Measurements from ENCODE around the gene SEZ6L2.

Gene SEZ6L2

DNA sequence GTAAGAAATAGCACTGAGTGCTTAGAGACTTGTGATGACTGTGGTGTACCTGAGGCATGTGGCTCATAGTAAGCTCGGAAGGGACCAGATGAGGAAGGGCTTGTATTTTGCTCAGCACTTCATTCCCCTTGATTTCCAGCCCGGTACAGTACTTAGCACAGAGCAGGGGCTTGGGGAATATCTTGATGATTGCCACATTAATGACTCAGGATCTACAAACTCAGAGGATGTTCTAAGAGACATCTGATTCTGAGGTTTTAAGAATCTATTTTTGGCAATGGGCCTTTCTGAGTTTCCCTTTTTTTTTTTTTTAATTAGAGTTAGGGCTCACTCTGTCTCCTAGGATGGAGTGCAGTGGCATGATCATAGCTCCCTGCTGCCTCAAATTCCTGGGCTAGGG, 10.0 kb upstream of the SEZ6L2 start:
- no peak for DNase-seq (ENCODE audit: low read depth, low spot score)
- H3K27me3 ChIP-seq (ENCODE audit: insufficient read depth, insufficient read length) = no peaks in the 10 kb centered on the region
- H3K9me3 ChIP-seq (ENCODE audit: insufficient read depth, low read length) = no peaks in the 10 kb centered on the region
- no peak overlapping the region for H3K9ac ChIP-seq (ENCODE audit: insufficient read length, low read depth)
- TF ChIP-seq SUZ12 (IDR thresholded peaks at IDR 0.05; ENCODE audit: extremely low read depth, insufficient read depth, insufficient read length) (no peak), YY1 (IDR thresholded peaks at IDR 0.05; ENCODE audit: insufficient read depth, insufficient read length) (no peak), ZNF274 (IDR thresholded peaks at IDR 0.05; ENCODE audit: low read depth, low read length) (no peak)
- peaks cover 63% of the 10 kb centered on the region for H3K36me3 ChIP-seq (ENCODE audit: insufficient read depth, insufficient read length, low read length)
- H3K4me1 ChIP-seq (ENCODE audit: insufficient read depth, insufficient read length) = peaks cover 10% of the 10 kb centered on the region
- H3K4me3 ChIP-seq (ENCODE audit: insufficient read length, low read depth) = no peak overlapping the region

DNA sequence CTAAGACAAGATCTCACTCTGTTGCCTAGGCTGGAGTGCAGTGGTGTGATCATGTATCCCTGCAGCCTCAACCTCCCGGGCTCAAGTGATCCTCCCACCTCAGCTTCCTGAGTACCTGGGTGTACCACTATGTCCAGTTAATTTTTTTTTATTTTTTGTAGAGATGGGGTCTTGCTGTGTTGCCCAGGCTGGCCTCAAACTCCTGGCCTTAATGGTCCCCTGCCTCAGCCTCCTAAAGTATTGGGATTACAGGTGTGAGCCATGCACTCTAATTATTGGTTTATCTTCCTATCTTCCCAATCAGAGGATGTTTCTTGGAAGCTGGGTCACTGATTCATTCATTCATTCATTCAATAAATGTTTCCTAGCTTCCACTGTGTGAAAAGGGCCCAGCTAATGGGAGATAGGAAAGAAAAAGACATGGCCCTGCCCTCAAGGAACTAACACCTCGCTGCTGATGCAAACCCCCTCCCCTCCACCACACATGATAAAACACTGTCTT, 9.4 kb upstream of the SEZ6L2 start:
- Histone ChIP-seq H3K9me3 (ENCODE audit: insufficient read depth, low read length) (no peaks in the 10 kb centered on the region), H3K9ac (ENCODE audit: insufficient read length, low read depth) (no peak overlapping the region), H3K4me3 (ENCODE audit: insufficient read length, low read depth) (no peak overlapping the region), H3K27me3 (ENCODE audit: insufficient read depth, insufficient read length) (no peaks in the 10 kb centered on the region), H3K4me1 (ENCODE audit: insufficient read depth, insufficient read length) (peaks cover 10% of the 10 kb centered on the region), H3K36me3 (ENCODE audit: insufficient read depth, insufficient read length, low read length) (peaks cover 63% of the 10 kb centered on the region)
- no peak for DNase-seq (ENCODE audit: low read depth, low spot score)
- TF ChIP-seq SUZ12 (IDR thresholded peaks at IDR 0.05; ENCODE audit: extremely low read depth, insufficient read depth, insufficient read length) = no peak
- TF ChIP-seq ZNF274 (IDR thresholded peaks at IDR 0.05; ENCODE audit: low read depth, low read length) = no peak
- no peak for TF ChIP-seq YY1 (IDR thresholded peaks at IDR 0.05; ENCODE audit: insufficient read depth, insufficient read length)

DNA sequence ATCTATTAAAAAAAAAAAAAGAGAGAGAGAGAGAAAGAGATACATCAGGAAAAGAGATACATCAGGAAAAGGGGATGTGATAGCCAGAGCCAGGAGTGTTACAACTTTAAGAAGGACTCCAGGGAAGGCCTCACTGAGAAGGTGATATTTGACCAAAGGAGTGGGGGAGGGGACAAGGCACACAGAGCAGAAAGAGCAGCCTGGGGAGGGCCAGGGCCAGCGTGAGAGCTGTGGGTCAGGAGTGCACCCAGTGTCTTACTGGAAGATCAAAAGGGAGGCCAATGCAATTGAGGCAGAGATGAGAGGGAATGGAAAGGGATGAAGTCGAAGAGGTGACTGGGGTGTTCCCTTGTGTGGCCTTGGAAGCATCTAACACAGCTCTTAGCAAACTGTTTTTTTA, 8.6 kb upstream of the SEZ6L2 start:
- Histone ChIP-seq H3K4me3 (ENCODE audit: insufficient read length, low read depth) (no peak overlapping the region), H3K9me3 (ENCODE audit: insufficient read depth, low read length) (no peaks in the 10 kb centered on the region), H3K4me1 (ENCODE audit: insufficient read depth, insufficient read length) (peaks cover 10% of the 10 kb centered on the region), H3K9ac (ENCODE audit: insufficient read length, low read depth) (peak overlapping the region; percentile 50), H3K36me3 (ENCODE audit: insufficient read depth, insufficient read length, low read length) (peaks cover 62% of the 10 kb centered on the region), H3K27me3 (ENCODE audit: insufficient read depth, insufficient read length) (no peaks in the 10 kb centered on the region)
- no peak for DNase-seq (ENCODE audit: low read depth, low spot score)
- TF ChIP-seq ZNF274 (IDR thresholded peaks at IDR 0.05; ENCODE audit: low read depth, low read length) = no peak
- no peak for TF ChIP-seq SUZ12 (IDR thresholded peaks at IDR 0.05; ENCODE audit: extremely low read depth, insufficient read depth, insufficient read length)
- TF ChIP-seq YY1 (IDR thresholded peaks at IDR 0.05; ENCODE audit: insufficient read depth, insufficient read length) = no peak

DNA sequence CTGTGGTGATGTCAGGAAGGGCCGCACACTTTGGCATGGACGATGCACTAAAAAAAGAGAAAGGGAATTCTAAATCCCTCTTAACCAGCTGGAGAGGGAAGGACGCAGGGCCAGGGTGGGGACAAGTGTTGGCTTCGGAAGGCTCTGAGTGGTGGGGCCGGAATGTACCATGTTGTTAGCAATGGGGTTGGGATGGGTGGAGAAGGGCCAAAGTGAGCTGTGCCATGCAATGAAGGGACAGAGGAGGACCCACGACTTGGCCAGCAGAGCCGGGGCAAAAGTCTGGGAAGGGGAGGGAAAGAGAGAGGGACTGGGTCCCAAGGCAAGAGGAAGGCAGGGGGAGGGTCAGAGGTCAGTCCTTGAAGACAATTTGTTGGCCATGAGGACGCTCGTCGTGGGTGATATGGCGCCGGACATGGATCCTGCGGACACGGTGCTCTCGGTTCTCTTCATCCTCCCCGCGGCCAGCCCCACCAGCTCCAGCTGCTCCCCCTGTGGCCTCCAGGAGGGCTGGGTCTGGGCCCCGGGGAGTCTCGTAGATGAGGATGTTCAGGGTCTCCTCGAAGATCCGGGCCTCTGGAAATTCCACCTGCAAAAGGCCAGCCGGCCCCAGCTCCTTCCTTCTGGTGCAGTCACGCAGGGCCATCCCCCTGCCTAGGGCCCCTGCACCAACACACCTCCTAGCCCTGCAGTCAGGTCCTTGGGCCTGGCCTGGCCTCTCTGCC, 7.3 kb upstream of the SEZ6L2 start:
- Histone ChIP-seq H3K9me3 (ENCODE audit: insufficient read depth, low read length) (no peaks in the 10 kb centered on the region), H3K4me3 (ENCODE audit: insufficient read length, low read depth) (no peak overlapping the region), H3K9ac (ENCODE audit: insufficient read length, low read depth) (no peak overlapping the region), H3K4me1 (ENCODE audit: insufficient read depth, insufficient read length) (peaks cover 8% of the 10 kb centered on the region), H3K27me3 (ENCODE audit: insufficient read depth, insufficient read length) (no peaks in the 10 kb centered on the region), H3K36me3 (ENCODE audit: insufficient read depth, insufficient read length, low read length) (peaks cover 62% of the 10 kb centered on the region)
- TF ChIP-seq SUZ12 (IDR thresholded peaks at IDR 0.05; ENCODE audit: extremely low read depth, insufficient read depth, insufficient read length) (no peak), ZNF274 (IDR thresholded peaks at IDR 0.05; ENCODE audit: low read depth, low read length) (no peak), YY1 (IDR thresholded peaks at IDR 0.05; ENCODE audit: insufficient read depth, insufficient read length) (no peak)
- DNase-seq (ENCODE audit: low read depth, low spot score) = no peak

DNA sequence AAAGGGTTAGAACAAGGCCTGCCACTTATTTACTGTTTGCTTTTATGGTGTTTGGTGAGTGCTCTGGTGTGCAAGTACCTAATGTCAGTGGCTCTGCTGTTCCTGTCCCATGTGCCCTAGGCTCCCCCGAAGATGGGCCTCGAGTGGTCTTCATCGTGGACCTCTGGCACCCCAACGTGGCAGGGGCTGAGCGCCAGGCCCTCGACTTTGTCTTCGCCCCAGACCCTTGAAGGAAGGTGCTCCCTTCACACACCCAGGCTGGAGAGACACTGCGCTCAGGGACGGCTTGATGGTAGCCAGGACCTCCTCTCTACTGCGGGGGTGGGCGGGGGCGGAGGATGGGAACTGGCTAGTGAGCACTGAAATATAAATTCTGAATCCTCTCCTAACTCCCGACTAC, 6.3 kb upstream of the SEZ6L2 start:
- Histone ChIP-seq H3K4me1 (ENCODE audit: insufficient read depth, insufficient read length) (peaks cover 3% of the 10 kb centered on the region), H3K4me3 (ENCODE audit: insufficient read length, low read depth) (no peak overlapping the region), H3K9ac (ENCODE audit: insufficient read length, low read depth) (no peak overlapping the region), H3K27me3 (ENCODE audit: insufficient read depth, insufficient read length) (no peaks in the 10 kb centered on the region), H3K36me3 (ENCODE audit: insufficient read depth, insufficient read length, low read length) (peaks cover 52% of the 10 kb centered on the region), H3K9me3 (ENCODE audit: insufficient read depth, low read length) (no peaks in the 10 kb centered on the region)
- DNase-seq (ENCODE audit: low read depth, low spot score) = no peak
- TF ChIP-seq YY1 (IDR thresholded peaks at IDR 0.05; ENCODE audit: insufficient read depth, insufficient read length) (no peak), SUZ12 (IDR thresholded peaks at IDR 0.05; ENCODE audit: extremely low read depth, insufficient read depth, insufficient read length) (no peak), ZNF274 (IDR thresholded peaks at IDR 0.05; ENCODE audit: low read depth, low read length) (no peak)

DNA sequence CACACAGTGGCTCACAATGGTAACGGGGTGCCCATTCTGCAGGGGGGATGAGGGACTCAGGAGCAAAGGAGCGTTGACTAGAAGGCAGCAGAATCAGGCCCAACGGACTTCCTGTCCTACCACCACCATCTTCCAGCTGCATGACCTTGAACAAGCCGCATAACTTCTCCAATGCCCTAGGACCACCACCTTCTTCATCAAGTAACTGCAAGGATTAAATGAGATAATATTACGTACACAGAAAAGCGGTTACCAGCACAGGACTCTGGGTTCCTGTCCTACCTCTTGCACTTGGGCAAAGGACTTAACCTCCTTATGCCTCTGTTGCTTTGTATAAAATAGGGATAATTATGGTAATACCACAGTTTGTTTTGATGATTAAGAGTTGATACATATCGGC, 5.6 kb upstream of the SEZ6L2 start:
- H3K9me3 ChIP-seq (ENCODE audit: insufficient read depth, low read length) = no peaks in the 10 kb centered on the region
- no peak for TF ChIP-seq YY1 (IDR thresholded peaks at IDR 0.05; ENCODE audit: insufficient read depth, insufficient read length)
- no peak for TF ChIP-seq SUZ12 (IDR thresholded peaks at IDR 0.05; ENCODE audit: extremely low read depth, insufficient read depth, insufficient read length)
- no peak for TF ChIP-seq ZNF274 (IDR thresholded peaks at IDR 0.05; ENCODE audit: low read depth, low read length)
- H3K27me3 ChIP-seq (ENCODE audit: insufficient read depth, insufficient read length) = no peaks in the 10 kb centered on the region
- H3K4me3 ChIP-seq (ENCODE audit: insufficient read length, low read depth) = no peak overlapping the region
- H3K36me3 ChIP-seq (ENCODE audit: insufficient read depth, insufficient read length, low read length) = peaks cover 48% of the 10 kb centered on the region
- no peak overlapping the region for H3K9ac ChIP-seq (ENCODE audit: insufficient read length, low read depth)
- DNase-seq (ENCODE audit: low read depth, low spot score) = no peak
- peaks cover 3% of the 10 kb centered on the region for H3K4me1 ChIP-seq (ENCODE audit: insufficient read depth, insufficient read length)

DNA sequence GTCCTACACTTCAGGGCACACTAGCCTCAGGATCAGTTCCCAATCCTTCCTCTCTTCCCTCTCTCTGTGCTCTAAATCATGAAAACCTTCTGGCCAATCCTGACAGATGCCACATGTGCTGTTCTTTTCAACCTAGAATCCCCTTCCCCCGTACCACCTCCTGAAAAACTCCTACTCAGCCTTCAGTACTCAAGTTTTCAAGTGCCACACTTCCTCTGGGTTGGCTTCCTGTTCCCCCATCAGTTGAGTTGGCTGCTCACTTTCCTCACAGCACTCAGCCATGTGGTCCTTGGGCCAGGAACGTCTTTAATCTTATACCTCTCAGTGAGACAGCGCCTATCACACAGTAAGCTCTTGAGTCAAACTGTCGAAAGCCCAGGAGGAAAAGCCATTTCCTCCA, 4.2 kb upstream of the SEZ6L2 start:
- Histone ChIP-seq H3K4me3 (ENCODE audit: insufficient read length, low read depth) (no peak overlapping the region), H3K9ac (ENCODE audit: insufficient read length, low read depth) (no peak overlapping the region), H3K4me1 (ENCODE audit: insufficient read depth, insufficient read length) (peaks cover 3% of the 10 kb centered on the region), H3K9me3 (ENCODE audit: insufficient read depth, low read length) (no peaks in the 10 kb centered on the region), H3K36me3 (ENCODE audit: insufficient read depth, insufficient read length, low read length) (peaks cover 46% of the 10 kb centered on the region), H3K27me3 (ENCODE audit: insufficient read depth, insufficient read length) (no peaks in the 10 kb centered on the region)
- no peak for DNase-seq (ENCODE audit: low read depth, low spot score)
- TF ChIP-seq YY1 (IDR thresholded peaks at IDR 0.05; ENCODE audit: insufficient read depth, insufficient read length) (no peak), SUZ12 (IDR thresholded peaks at IDR 0.05; ENCODE audit: extremely low read depth, insufficient read depth, insufficient read length) (no peak)

Measured in NT2/D1 (cell line).